Astrocyte of the cerebellum (primary cell): Measurements from ENCODE around the gene CACNG8.
"Not testable (repeated sequence)": the region's sequence is repeated elsewhere in the genome, so short reads cannot be mapped to it uniquely, and the experiment has no call there.

Experiments used
- DNase-seq: peaks from one replicate; pipeline ENCODE4 v3.0.0-alpha.2; 2011; ENCODE audit warnings: low read depth
- H3K4me3 ChIP-seq: 2 replicates; pipeline ENCODE4 v1.5.1; 2011; ENCODE audit warnings: mild to moderate bottlenecking, low read depth, low read length, moderate library complexity
- in situ Hi-C: cut with HindIII; loops from 2 replicates; pipeline ENCODE4 v1.10.0; 2017; ENCODE audit warnings: low sequenced_read_pairs
- TF ChIP-seq, protein P1 (sequence below): IDR thresholded peaks from 2 replicates; pipeline ENCODE4 v1.5.1; 2012; ENCODE audit warnings: low read length, low read depth, moderate library complexity, mild to moderate bottlenecking; ENCODE audit errors: missing control alignments

CACNG8 gene

DNA sequence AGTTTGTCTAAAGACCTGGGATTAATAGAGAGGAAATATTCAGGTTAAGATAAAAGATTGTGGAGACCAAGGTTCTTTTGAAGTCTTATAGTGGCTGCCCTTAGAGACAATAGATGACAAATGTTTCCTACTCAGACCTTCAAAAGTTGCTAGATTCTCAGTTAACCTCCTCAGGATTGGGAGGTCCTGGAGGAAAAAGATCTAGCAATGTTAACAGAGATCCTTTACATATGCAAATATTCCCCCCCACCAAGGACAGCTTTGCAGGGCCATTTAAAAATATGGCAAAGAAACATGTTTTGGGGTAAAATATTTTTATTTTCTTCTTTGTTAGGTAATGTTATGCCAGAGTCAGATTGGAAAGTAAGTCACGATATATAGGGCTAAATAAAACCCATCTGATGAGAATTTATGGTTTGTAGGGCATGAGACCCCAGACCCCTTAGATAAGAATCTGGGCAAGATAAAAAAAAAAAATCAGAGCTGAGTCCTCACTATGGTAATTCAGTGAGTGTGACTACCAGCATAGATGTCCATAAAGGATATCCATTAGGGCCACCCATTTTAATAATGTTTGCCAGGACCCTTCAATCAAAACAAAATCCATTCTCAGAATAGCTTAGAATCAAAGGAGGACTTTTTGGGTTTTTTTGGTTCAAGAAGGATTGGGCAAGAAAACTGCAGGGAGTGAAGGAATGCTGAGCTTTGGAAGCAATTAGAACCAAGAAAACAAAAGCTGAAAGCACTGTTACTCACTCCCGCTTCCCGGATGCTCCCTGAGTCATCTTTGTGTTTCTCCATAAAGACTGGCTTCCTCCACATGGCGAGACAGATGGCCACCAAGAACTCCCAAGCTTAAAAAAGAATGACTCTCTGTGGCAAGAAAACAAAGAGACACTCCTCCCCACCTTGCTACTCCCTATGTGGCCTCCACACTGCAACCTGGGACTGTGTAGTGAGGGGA is 72.8 kb downstream of the CACNG8 start:
- H3K4me3 ChIP-seq: no peak overlapping the region
- TF ChIP-seq, protein P1, sequence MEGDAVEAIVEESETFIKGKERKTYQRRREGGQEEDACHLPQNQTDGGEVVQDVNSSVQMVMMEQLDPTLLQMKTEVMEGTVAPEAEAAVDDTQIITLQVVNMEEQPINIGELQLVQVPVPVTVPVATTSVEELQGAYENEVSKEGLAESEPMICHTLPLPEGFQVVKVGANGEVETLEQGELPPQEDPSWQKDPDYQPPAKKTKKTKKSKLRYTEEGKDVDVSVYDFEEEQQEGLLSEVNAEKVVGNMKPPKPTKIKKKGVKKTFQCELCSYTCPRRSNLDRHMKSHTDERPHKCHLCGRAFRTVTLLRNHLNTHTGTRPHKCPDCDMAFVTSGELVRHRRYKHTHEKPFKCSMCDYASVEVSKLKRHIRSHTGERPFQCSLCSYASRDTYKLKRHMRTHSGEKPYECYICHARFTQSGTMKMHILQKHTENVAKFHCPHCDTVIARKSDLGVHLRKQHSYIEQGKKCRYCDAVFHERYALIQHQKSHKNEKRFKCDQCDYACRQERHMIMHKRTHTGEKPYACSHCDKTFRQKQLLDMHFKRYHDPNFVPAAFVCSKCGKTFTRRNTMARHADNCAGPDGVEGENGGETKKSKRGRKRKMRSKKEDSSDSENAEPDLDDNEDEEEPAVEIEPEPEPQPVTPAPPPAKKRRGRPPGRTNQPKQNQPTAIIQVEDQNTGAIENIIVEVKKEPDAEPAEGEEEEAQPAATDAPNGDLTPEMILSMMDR: no peak
- in situ Hi-C loops: loop anchor here (25.0 kb wide), 1 partner anchor 123 kb away; the partner anchor contains the start of gene CACNG7
- peak; percentile 58 for DNase-seq

GRCh38 chr19:54036542-54036941 is 73.8 kb downstream of the CACNG8 start:
- not testable (repeated sequence) for DNase-seq, H3K4me3 ChIP-seq
- in situ Hi-C loops: loop anchor here (25.0 kb wide), 1 partner anchor 124 kb away; the partner anchor contains the start of gene CACNG7
